GM19238 (cell line): ENCODE measurements around the gene DAND5.
"Not testable (repeated sequence)": the region's sequence is repeated elsewhere in the genome, so short reads cannot be mapped to it uniquely, and the experiment has no call there.

Experiments
- DNase-seq: peaks from one replicate; pipeline ENCODE4 v3.0.0; 2011; ENCODE audit warnings: low spot score; ENCODE audit not compliant: insufficient read length

The DAND5 gene

DNA sequence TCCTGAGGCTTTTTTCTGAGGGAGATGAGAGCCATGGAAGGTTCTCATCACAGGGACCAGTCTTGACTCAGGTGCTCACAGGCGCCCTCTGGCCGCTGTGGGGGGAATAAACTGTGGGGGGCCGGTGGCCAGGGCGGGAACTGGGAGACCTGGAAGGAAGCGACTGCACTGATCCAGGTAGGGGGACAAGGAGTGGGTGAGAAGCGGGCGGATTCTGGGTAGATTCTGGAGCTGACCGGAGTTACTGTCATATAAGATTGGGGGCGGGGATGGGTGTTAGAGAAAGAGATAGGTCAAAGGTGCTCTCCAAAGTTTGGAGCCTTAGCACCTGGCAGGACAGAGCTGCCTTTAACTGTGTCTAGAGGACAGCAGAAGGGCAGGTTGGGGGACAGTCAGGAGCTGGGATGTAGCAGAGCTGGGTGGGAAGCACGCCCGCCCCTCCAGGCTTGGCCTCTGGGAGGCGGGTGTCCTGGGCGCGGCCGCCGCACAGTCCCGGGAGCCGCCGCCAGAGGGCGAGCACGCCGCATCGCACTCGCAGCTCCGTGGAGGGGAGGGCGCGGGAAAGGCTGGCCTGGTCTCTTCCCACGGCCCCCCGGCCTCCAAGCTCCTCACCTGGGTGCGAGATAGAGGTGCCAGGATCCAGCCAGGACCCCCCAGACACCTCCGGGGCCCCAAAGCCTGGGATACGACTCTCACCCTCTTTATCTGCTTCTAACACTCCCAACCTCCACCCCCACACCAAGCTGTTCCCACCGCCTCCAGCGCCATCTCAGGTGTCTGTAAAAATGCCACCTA lies 4.2 kb upstream of the DAND5 start:
- peak; percentile 84 for DNase-seq

GRCh38 chr19:12965812-12966135 lies 3.6 kb upstream of the DAND5 start:
- no peak for DNase-seq

DNA sequence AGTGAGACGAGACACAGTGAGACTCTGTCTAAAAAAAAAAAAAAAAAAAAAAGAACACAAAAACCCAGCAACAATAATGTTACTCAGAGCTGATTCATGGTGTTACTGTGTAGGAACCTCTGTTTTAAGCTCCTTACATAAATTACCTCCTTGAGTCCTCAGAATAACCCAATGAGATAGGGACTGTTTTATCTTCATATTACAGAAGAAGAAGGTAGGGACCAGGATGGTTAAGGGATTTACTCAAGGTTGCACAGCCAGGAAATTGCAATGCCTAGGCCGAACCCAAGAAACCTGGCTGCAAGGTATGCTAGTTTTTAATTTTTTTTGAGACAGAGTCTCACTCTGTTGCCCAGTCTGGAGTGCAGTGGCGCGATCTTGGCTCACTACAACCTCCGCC lies 1.5 kb upstream of the DAND5 start:
- DNase-seq, result no peak

- DNase-seq, result no peak
Measured at GRCh38 chr19:12970070-12970820, 869 bp downstream of the DAND5 start.

- no peak for DNase-seq
Measured at GRCh38 chr19:12973236-12973635, 3.9 kb downstream of the DAND5 start.

DNA sequence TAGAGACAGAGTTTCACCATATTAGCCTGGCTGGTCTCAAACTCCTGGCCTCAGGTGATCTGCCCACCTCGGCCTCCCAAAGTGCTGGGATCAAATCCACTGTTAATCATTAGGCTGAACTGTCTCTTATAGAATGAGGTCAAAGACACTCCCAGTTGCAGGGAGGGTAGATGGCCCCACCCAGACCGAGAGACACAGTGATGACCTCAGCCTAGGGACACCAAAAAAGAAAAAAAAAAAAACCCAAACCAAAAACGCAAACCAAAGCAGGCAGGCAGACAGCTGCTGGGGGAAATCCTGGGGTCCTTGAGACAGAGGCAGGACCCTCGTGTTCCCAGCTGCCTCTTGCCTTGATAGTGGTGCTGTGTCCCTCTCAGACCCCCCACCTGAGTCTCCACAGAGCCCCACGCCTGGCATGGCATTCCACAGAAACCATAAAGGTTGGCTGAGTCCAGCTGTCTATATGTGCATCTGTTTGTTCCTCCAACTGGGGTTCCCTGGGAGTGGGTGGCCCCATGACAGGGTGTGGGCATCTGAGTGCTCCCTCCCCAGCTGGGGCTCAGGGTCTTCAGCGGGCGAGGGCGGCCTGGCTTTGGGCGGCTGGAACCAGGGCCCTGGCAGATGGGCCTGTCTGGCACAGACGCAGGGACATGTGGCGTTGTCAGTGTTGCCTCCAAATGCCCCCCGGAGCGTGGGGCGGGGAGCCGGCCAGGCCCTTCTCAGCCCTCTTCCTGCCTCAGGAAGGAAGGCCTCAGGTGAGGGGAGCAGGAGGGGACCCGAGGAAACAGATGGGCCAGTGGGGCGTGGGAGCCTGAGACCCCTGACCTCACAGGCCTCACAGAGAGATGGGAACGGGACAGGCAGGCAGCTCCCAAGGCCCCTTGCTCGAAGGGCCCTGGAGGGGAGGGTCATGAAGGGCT lies 5.2 kb downstream of the DAND5 start:
- DNase-seq, result no peak

- no peak for DNase-seq
Measured at GRCh38 chr19:12975221-12975741, 5.9 kb downstream of the DAND5 start.

GRCh38 chr19:12976109-12976508 lies 6.7 kb downstream of the DAND5 start:
- DNase-seq, result not testable (repeated sequence)

DNA sequence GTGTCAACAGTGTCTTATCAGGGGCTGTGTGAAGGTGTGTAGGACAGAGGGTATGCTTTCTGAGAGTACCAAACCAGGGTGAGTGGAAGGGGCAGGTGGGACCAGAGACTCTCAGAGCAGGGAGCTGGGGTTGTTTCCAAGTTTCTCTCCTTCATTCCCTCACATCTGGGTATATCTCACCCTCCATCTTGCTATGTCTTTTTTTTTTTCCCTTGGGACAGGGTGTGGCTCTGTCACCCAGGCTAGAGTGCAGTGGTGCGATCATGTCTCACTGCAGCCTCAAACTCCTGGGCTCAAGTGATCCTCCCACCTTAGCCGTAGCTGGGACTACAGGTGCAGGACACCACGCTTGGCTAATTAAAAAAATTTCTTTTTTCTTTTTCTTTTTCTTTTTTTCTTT lies 10.6 kb downstream of the DAND5 start:
- DNase-seq, result no peak

DNA sequence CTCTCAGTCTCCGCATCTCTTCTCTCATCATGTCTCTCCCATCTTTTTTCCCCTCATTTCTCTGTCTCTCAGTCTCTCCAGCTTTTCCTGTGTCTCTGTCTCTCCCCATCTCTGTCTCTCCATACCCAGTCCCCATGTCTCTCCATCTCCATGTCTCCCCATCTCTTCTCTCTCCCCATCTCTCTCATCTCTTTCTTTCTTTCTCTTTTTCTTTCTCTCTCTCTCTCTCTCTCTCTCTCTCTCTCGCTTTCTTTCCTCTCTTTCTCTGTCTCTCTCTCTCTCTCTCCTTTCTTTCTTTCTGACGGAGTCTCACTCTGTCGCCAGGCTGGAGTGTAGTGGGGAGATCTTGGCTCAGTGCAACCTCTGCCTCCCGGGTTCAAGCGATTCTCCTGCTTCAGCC lies 13.3 kb downstream of the DAND5 start:
- no peak for DNase-seq

- no peak for DNase-seq
Measured at GRCh38 chr19:12983091-12983490, 13.7 kb downstream of the DAND5 start.

DNA sequence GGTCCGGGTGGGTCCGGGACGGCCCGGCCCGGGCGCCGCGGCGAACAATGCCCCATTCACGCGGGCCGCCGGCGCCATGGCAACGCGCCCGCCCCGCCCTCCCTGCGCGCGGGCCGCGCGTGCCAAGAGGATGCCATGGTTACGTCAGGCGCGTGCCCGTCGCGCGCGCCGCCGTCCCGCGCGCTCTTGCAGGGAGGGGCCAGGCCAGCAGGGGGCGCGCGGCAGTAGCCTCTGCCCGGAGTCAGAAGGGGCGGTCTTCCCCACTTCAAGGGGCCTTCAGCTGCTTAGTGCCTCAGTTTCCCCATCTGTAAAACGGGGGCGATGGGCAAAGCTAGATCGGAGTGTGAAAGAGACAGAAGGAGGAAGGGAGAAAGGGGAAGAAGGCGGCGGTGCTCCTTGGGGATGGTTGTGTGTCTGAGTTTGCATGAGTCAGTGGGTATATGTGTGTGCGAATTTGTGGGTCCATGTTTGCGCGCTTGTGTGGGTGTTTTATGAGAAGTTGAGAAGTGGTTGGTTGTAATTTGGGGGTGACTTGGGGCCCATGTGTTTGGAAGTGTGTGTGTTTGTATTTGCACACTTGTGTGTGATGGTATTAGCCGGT lies 14.3 kb downstream of the DAND5 start:
- DNase-seq, result peak; percentile 76

DNA sequence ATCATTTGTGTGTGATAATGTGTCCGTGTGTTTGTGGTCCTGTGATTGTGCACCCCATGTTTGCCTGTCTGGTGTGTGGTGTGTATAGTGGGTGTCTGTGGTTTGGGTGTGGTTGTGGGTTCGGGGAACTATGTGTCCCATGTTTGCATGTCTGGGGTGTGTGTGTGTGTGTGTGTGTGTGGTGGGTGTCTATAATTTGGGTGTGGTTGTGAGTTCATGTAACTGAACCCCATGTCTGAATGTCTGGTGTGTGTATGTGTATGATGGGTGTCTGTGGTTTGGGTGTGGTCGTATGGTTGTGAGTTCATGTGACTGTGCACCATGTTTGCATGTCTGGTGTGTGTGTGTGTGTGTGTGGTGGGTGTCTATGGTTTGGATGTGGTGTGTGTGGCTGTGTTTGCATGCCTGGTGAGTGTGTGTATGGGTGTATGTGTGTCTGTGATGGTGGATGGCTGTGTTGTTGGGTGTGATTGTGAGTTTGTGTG lies 14.8 kb downstream of the DAND5 start:
- DNase-seq, result no peak

DNA sequence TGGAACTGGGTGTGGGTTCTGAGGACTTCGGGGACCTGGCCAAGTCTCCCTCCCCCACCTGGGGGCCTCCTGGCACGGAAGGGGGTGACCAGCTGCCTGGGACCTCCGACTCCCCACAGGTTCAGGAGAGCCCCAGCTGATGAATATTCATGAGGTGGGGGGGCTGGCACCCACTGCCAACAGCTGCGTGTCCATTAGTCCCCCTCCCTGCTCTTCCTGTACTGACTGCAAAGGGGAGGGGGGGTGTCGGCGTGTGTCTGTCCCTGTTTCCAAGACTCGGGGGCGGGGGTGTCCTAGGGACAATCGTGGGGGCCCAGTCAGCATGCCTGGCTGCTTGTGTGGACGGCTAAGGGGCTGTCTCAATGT lies 15.3 kb downstream of the DAND5 start:
- no peak for DNase-seq

GRCh38 chr19:12985049-12985776 lies 15.8 kb downstream of the DAND5 start:
- DNase-seq, result no peak

- no peak for DNase-seq
Measured at GRCh38 chr19:12986726-12987125, 17.4 kb downstream of the DAND5 start.

GRCh38 chr19:12987190-12987589 lies 17.8 kb downstream of the DAND5 start:
- DNase-seq, result no peak

- DNase-seq, result no peak
Measured at GRCh38 chr19:12987781-12988180, 18.4 kb downstream of the DAND5 start.

GRCh38 chr19:12990431-12990830 lies 21.1 kb downstream of the DAND5 start:
- no peak for DNase-seq

DNA sequence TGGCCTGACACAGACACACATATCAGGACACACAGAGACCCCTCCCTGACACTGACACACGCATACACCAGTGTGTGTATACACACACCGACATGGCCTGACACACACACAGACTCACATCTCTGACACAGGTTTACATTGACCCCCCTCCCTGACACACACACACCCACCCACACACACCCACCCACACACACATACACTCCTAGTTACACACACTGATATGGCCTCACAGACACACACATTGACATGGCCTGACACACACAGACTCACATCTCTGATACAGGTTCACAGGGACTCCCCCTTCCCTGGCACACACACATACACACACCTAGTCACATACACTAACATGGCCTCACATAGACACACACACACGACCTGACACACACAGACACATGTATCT lies 21.5 kb downstream of the DAND5 start:
- no peak for DNase-seq

DNA sequence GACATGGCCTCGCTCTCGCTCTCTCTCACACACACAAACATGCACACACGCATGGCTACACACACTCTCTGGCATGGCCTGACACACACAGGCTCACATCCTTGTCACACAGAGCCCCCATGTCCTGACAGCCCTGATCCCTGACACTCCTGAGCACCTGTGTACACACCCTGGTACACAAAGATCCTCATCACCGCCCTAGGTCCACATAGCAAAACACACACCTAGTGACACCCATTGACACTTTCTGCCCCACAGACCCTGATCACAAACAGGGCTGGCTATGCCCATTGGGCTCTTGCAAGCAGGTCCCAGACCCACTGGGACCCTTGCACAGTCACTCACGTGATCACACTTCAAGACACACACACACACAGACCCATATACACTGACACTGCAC lies 21.9 kb downstream of the DAND5 start:
- DNase-seq, result no peak
